Neural cell (in vitro differentiated cells): ENCODE measurements around the gene DLG5.

ENCODE experiments used
- CTCF ChIP-seq: fragments of 450-650 bp; IDR thresholded peaks from 2 replicates; pipeline ENCODE4 v1.5.1; 2014; ENCODE audit warnings: antibody characterized with exemption, mild to moderate bottlenecking, moderate library complexity; ENCODE audit not compliant: poor library complexity, severe bottlenecking
- EP300 ChIP-seq: fragments of 450-650 bp; conservative IDR thresholded peaks from 2 replicates; pipeline ENCODE4 v1.6.1; 2014; ENCODE audit warnings: antibody characterized with exemption, mild to moderate bottlenecking, moderate library complexity; ENCODE audit not compliant: poor library complexity, severe bottlenecking
- EZH2 ChIP-seq: fragments of 200-600, 300-800 bp; shearing (Covaris generic), sonication (generic); IDR thresholded peaks from 2 replicates; pipeline ENCODE4 v1.6.1; 2014; ENCODE audit warnings: antibody characterized with exemption, low read length, borderline replicate concordance, mild to moderate bottlenecking; ENCODE audit not compliant: insufficient read depth, poor library complexity, severe bottlenecking
- RAD21 ChIP-seq: fragments of 450-650 bp; conservative IDR thresholded peaks from 2 replicates; pipeline ENCODE4 v1.6.1; 2014; ENCODE audit warnings: antibody characterized with exemption, mild to moderate bottlenecking, moderate library complexity
- SMC3 ChIP-seq: fragments of 450-650 bp; conservative IDR thresholded peaks from 2 replicates; pipeline ENCODE4 v1.6.1; 2014; ENCODE audit warnings: antibody characterized with exemption, mild to moderate bottlenecking, moderate library complexity; ENCODE audit not compliant: poor library complexity
- TAF1 ChIP-seq: IDR thresholded peaks from 2 replicates; pipeline ENCODE4 v1.6.1; 2012; ENCODE audit warnings: low read depth

GRCh38 chr10:77909021-77909748 lies 17.4 kb downstream of the DLG5 start:
- no peak for TF ChIP-seq EZH2
- no peak for TF ChIP-seq CTCF
- TF ChIP-seq RAD21: no peak
- no peak for TF ChIP-seq TAF1
- TF ChIP-seq SMC3: no peak
- no peak for TF ChIP-seq EP300
